GM12891 (cell line): ENCODE measurements around the gene VPS52.

Source experiments
- PAX5 ChIP-seq: IDR thresholded peaks from 2 replicates; pipeline ENCODE4 v1.6.1; 2011; ENCODE audit warnings: low read length, moderate library complexity, mild to moderate bottlenecking; ENCODE audit not compliant: insufficient read depth, severe bottlenecking
- POLR2A ChIP-seq: IDR thresholded peaks from 2 replicates; pipeline ENCODE4 v1.6.1; 2011; ENCODE audit warnings: low read depth, low read length, control low read depth
- POLR2AphosphoS5 ChIP-seq: IDR thresholded peaks from 2 replicates; pipeline ENCODE4 v1.6.1; 2011; ENCODE audit warnings: low read depth, low read length, control low read depth
- TAF1 ChIP-seq: IDR thresholded peaks from 2 replicates; pipeline ENCODE4 v1.6.1; 2011; ENCODE audit warnings: low read depth, low read length, control low read depth

DNA sequence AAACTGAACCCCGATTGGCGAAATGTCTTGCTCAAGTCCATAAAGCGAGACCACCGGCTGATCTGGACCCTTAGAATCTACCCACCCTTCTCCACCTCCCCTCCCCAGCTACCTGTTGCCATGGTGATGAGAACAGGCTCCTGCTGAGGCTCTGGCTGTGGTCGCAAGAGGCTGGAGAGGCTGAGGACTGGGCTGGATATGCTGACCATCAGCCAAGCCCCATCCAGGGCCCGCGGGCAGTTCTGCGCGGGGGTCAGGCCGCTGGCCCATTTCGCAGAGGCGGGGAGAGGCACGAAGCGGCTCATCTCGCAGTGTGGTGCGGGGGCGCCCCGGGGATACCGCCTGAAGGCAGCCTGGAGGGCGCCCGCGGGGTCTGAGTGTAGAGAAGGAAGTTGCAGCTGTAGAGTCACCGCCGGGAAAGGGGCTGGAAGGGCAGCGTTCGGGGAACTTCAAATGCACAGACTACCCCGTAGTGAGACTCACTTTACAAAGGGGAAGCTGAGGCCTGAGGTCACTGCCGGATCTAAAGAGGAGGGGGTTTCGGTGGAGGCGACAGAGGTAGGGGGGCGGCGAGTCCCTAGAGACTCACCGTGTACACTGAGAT is 41.5 kb upstream of the VPS52 start:
- no peak for TF ChIP-seq POLR2AphosphoS5
- no peak for TF ChIP-seq POLR2A
- no peak for TF ChIP-seq TAF1
- no peak for TF ChIP-seq PAX5
